Suppressor macrophage (primary cell): ENCODE results near the gene CAMK1D.
"Not testable (repeated sequence)": the region's sequence is repeated elsewhere in the genome, so short reads cannot be mapped to it uniquely, and the experiment has no call there.

ENCODE experiments used
- DNase-seq, 4 experiments: peaks; one replicate each; pipeline ENCODE4 v3.0.0-alpha.2; 2020 to 2022

Gene CAMK1D

GRCh38 chr10:12470719-12471118, 121.4 kb downstream of the CAMK1D start:
- no peak for DNase-seq

- no peak for DNase-seq
Measured at GRCh38 chr10:12471135-12471534, 121.8 kb downstream of the CAMK1D start.

GRCh38 chr10:12473491-12473890, 124.1 kb downstream of the CAMK1D start:
- DNase-seq: no peak

- no peak for DNase-seq
Measured at GRCh38 chr10:12474727-12475412, 125.5 kb downstream of the CAMK1D start.

- DNase-seq: no peak
Measured at GRCh38 chr10:12476656-12477055, 127.3 kb downstream of the CAMK1D start.

GRCh38 chr10:12479437-12479844, 130.1 kb downstream of the CAMK1D start:
- no peak for DNase-seq

GRCh38 chr10:12479924-12480323, 130.6 kb downstream of the CAMK1D start:
- DNase-seq: no peak

- no peak for DNase-seq
Measured at GRCh38 chr10:12480440-12480839, 131.1 kb downstream of the CAMK1D start.

GRCh38 chr10:12481924-12482323, 132.6 kb downstream of the CAMK1D start:
- no peak for DNase-seq

- DNase-seq: no peak
Measured at GRCh38 chr10:12482587-12482986, 133.2 kb downstream of the CAMK1D start.

- no peak for DNase-seq
Measured at GRCh38 chr10:12484002-12484918, 134.9 kb downstream of the CAMK1D start.

GRCh38 chr10:12484941-12485805, 135.8 kb downstream of the CAMK1D start:
- no peak for DNase-seq

GRCh38 chr10:12487366-12487765, 138.0 kb downstream of the CAMK1D start:
- no peak for DNase-seq

- no peak for DNase-seq
Measured at GRCh38 chr10:12488626-12489025, 139.3 kb downstream of the CAMK1D start.

- DNase-seq: no peak
Measured at GRCh38 chr10:12489357-12489756, 140.0 kb downstream of the CAMK1D start.

GRCh38 chr10:12489806-12490205, 140.5 kb downstream of the CAMK1D start:
- DNase-seq: no peak

GRCh38 chr10:12490963-12491362, 141.6 kb downstream of the CAMK1D start:
- DNase-seq: no peak

GRCh38 chr10:12491491-12491890, 142.1 kb downstream of the CAMK1D start:
- DNase-seq: no peak

GRCh38 chr10:12492016-12492415, 142.7 kb downstream of the CAMK1D start:
- no peak for DNase-seq

- DNase-seq: not testable (repeated sequence)
Measured at GRCh38 chr10:12497046-12497445, 147.7 kb downstream of the CAMK1D start.

- DNase-seq: peak in 3 of 4 experiments; percentile 19 to 30 (median 30)
Measured at GRCh38 chr10:12499076-12499986, 150.0 kb downstream of the CAMK1D start.
